WTC11 (cell line): ENCODE data around the gene HAPLN1. TPM values are rescaled to one million over a fixed set of nuclear protein-coding genes. Genes with fewer than 3 reads are reported as not detected.
A peak's percentile ranks its signal among the peaks of the same experiment; 100 is the strongest.
"Not testable (repeated sequence)": the region's sequence is repeated elsewhere in the genome, so short reads cannot be mapped to it uniquely, and the experiment has no call there.

Experiments
- ATAC-seq: fragments of 200-7000 bp; cut with Tn5 transposase; 2 replicates; pipeline ENCODE4 v1.10.0; 2021; ENCODE audit warnings: mild to moderate bottlenecking, moderate library complexity
- CTCF ChIA-PET: fragments of 300-600 bp; sonication (Branson Sonifier 250); formaldehyde crosslinking; loops from one replicate; lab custom pipeline; 2021; ENCODE audit warnings: antibody characterized with exemption; lab: Charles Lee
- POLR2A ChIA-PET: fragments of 350-600 bp; sonication (Branson Sonifier 250); formaldehyde crosslinking; loops from one replicate; lab custom pipeline; 2021; ENCODE audit warnings: antibody characterized with exemption; lab: Charles Lee
- DNase-seq: peaks from one replicate; pipeline ENCODE4 v3.0.0; 2021; ENCODE audit warnings: low spot score
- H3K27ac Mint-ChIP-seq: 2 replicates; pipeline ENCODE4 v1.8.0; 2021; ENCODE audit warnings: mixed read lengths
- H3K27me3 Mint-ChIP-seq: 2 replicates; pipeline ENCODE4 v1.8.0; 2021; ENCODE audit warnings: low read depth, mild to moderate bottlenecking, moderate library complexity, mixed read lengths
- H3K36me3 Mint-ChIP-seq: 2 replicates; pipeline ENCODE4 v1.8.0; 2021; ENCODE audit warnings: mixed read lengths
- H3K4me1 Mint-ChIP-seq: 2 replicates; pipeline ENCODE4 v1.8.0; 2022; ENCODE audit warnings: mixed read lengths
- H3K4me3 Mint-ChIP-seq: 2 replicates; pipeline ENCODE4 v1.8.0; 2021; ENCODE audit warnings: mild to moderate bottlenecking, moderate library complexity, mixed read lengths
- H3K9me3 Mint-ChIP-seq: 2 replicates; pipeline ENCODE4 v1.8.0; 2021; ENCODE audit warnings: mixed read lengths
- FOXP1 ChIP-seq: sonication (generic); formaldehyde crosslinking; IDR thresholded peaks from 2 replicates; pipeline ENCODE4 v1.8.0; 2022; ENCODE audit warnings: missing genetic modification reagents, mild to moderate bottlenecking, moderate library complexity, borderline replicate concordance
- IRF2 ChIP-seq: sonication (generic); formaldehyde crosslinking; IDR thresholded peaks from 2 replicates; pipeline ENCODE4 v1.8.0; 2022; ENCODE audit warnings: low read depth, missing genetic modification reagents, borderline replicate concordance
- KAT7 ChIP-seq: sonication (generic); formaldehyde crosslinking; IDR thresholded peaks from 2 replicates; pipeline ENCODE4 v1.8.1; 2023; ENCODE audit warnings: missing genetic modification reagents, mild to moderate bottlenecking, borderline replicate concordance
- RORB ChIP-seq: fragments of 250-450 bp; sonication (Bioruptor Pico); IDR thresholded peaks from 2 replicates; pipeline ENCODE4 v1.9.0; 2021; ENCODE audit warnings: mild to moderate bottlenecking
- SOX15 ChIP-seq: fragments of 250-450 bp; sonication (Bioruptor Pico); IDR thresholded peaks from 2 replicates; pipeline ENCODE4 v1.9.0; 2021; ENCODE audit warnings: mild to moderate bottlenecking
- TEAD1 ChIP-seq: sonication (generic); formaldehyde crosslinking; IDR thresholded peaks from 2 replicates; pipeline ENCODE4 v1.8.0; 2022; ENCODE audit warnings: mild to moderate bottlenecking, missing genetic modification reagents
- ZNF121 ChIP-seq: sonication (generic); formaldehyde crosslinking; IDR thresholded peaks from 2 replicates; pipeline ENCODE4 v1.8.0; 2023; ENCODE audit warnings: missing genetic modification reagents
- ZNF317 ChIP-seq: sonication (generic); formaldehyde crosslinking; IDR thresholded peaks from 2 replicates; pipeline ENCODE4 v1.8.1; 2023; ENCODE audit warnings: low read depth, mild to moderate bottlenecking, moderate library complexity, missing genetic modification reagents, borderline replicate concordance
- ZNF671 ChIP-seq: fragments of 250-450 bp; sonication (Bioruptor Pico); IDR thresholded peaks from 2 replicates; pipeline ENCODE4 v1.8.0; 2021; ENCODE audit warnings: mild to moderate bottlenecking
- total RNA-seq: library from RNA; stranded (reverse); gene quantifications from 3 replicates; pipeline ENCODE4 v1.2.3, GENCODE V29; 2021
- TF ChIP-seq, protein P1 (sequence below): sonication (generic); formaldehyde crosslinking; IDR thresholded peaks from 2 replicates; pipeline ENCODE4 v1.8.0; 2022; ENCODE audit warnings: missing genetic modification reagents
- TF ChIP-seq, protein P2 (sequence below): sonication (generic); formaldehyde crosslinking; IDR thresholded peaks from 2 replicates; pipeline ENCODE4 v1.8.0; 2023; ENCODE audit warnings: missing genetic modification reagents, mild to moderate bottlenecking, borderline replicate concordance
- TF ChIP-seq, protein P3 (sequence below): fragments of 250-450 bp; sonication (Bioruptor Pico); IDR thresholded peaks from 2 replicates; pipeline ENCODE4 v1.9.0; 2021; ENCODE audit warnings: mild to moderate bottlenecking
- TF ChIP-seq, protein P4 (sequence below): fragments of 250-450 bp; sonication (Bioruptor Pico); IDR thresholded peaks from 2 replicates; pipeline ENCODE4 v1.9.0; 2021; ENCODE audit warnings: moderate library complexity, mild to moderate bottlenecking, inconsistent platforms, borderline replicate concordance
- TF ChIP-seq, protein P5 (sequence below): sonication (generic); formaldehyde crosslinking; conservative IDR thresholded peaks from 2 replicates; pipeline ENCODE4 v1.8.1; 2022; ENCODE audit warnings: mild to moderate bottlenecking, missing genetic modification reagents
- TF ChIP-seq, protein P6 (sequence below): sonication (generic); formaldehyde crosslinking; IDR thresholded peaks from 2 replicates; pipeline ENCODE4 v1.8.1; 2022; ENCODE audit warnings: low read depth, missing genetic modification reagents, borderline replicate concordance
- TF ChIP-seq, protein P7 (sequence below): fragments of 250-450 bp; sonication (Bioruptor Pico); IDR thresholded peaks from 2 replicates; pipeline ENCODE4 v1.9.0; 2021; ENCODE audit warnings: mild to moderate bottlenecking

HAPLN1 gene
- total RNA-seq, 1 experiment from 2014 or later = 9.4 TPM

DNA sequence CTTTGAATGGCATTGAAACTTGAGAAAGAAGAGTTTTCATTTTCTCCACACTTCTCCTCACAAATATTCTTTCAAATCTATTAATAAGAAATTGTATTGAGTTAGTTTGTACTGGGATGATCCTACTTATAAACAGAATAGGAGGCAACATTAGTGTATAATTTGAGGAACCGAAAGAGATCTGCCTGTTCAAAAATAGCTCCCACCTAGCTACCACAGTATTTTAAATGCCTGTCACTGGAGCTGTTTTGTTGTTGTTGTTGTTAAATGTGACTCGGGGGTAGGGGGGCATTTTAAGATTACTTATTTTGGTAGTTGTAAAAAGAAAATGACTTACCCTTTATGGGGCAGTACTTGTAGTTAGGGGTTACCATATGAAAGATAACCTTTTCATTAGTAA is 20.1 kb upstream of the HAPLN1 start (continued):
- TF ChIP-seq, protein P1, sequence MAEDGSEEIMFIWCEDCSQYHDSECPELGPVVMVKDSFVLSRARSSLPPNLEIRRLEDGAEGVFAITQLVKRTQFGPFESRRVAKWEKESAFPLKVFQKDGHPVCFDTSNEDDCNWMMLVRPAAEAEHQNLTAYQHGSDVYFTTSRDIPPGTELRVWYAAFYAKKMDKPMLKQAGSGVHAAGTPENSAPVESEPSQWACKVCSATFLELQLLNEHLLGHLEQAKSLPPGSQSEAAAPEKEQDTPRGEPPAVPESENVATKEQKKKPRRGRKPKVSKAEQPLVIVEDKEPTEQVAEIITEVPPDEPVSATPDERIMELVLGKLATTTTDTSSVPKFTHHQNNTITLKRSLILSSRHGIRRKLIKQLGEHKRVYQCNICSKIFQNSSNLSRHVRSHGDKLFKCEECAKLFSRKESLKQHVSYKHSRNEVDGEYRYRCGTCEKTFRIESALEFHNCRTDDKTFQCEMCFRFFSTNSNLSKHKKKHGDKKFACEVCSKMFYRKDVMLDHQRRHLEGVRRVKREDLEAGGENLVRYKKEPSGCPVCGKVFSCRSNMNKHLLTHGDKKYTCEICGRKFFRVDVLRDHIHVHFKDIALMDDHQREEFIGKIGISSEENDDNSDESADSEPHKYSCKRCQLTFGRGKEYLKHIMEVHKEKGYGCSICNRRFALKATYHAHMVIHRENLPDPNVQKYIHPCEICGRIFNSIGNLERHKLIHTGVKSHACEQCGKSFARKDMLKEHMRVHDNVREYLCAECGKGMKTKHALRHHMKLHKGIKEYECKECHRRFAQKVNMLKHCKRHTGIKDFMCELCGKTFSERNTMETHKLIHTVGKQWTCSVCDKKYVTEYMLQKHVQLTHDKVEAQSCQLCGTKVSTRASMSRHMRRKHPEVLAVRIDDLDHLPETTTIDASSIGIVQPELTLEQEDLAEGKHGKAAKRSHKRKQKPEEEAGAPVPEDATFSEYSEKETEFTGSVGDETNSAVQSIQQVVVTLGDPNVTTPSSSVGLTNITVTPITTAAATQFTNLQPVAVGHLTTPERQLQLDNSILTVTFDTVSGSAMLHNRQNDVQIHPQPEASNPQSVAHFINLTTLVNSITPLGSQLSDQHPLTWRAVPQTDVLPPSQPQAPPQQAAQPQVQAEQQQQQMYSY = no peak
- no peak for TF ChIP-seq ZNF671
- TF ChIP-seq, protein P2, sequence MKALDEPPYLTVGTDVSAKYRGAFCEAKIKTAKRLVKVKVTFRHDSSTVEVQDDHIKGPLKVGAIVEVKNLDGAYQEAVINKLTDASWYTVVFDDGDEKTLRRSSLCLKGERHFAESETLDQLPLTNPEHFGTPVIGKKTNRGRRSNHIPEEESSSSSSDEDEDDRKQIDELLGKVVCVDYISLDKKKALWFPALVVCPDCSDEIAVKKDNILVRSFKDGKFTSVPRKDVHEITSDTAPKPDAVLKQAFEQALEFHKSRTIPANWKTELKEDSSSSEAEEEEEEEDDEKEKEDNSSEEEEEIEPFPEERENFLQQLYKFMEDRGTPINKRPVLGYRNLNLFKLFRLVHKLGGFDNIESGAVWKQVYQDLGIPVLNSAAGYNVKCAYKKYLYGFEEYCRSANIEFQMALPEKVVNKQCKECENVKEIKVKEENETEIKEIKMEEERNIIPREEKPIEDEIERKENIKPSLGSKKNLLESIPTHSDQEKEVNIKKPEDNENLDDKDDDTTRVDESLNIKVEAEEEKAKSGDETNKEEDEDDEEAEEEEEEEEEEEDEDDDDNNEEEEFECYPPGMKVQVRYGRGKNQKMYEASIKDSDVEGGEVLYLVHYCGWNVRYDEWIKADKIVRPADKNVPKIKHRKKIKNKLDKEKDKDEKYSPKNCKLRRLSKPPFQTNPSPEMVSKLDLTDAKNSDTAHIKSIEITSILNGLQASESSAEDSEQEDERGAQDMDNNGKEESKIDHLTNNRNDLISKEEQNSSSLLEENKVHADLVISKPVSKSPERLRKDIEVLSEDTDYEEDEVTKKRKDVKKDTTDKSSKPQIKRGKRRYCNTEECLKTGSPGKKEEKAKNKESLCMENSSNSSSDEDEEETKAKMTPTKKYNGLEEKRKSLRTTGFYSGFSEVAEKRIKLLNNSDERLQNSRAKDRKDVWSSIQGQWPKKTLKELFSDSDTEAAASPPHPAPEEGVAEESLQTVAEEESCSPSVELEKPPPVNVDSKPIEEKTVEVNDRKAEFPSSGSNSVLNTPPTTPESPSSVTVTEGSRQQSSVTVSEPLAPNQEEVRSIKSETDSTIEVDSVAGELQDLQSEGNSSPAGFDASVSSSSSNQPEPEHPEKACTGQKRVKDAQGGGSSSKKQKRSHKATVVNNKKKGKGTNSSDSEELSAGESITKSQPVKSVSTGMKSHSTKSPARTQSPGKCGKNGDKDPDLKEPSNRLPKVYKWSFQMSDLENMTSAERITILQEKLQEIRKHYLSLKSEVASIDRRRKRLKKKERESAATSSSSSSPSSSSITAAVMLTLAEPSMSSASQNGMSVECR (CRISPR knock-in tag) = no peak

DNA sequence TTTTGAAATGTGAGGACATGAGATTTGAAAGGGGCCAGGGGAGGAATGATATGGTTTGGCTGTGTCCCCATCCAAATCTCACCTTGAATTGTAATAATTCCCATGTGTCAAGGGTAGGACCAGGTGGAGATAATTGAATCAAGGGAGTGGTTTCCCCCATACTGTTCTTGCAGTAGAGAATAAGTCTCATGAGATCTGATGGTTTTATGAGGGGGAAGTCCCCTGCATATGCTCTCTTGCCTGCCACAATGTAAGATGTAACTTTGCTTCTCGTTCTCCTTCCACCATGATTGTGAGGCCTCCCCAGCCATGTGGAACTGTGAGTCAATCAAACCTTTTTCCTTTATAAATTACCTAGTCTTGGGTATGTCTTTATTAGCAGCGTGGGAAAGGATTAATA is 15.5 kb upstream of the HAPLN1 start:
- DNase-seq, ATAC-seq, H3K27me3 Mint-ChIP-seq, H3K27ac Mint-ChIP-seq, H3K4me1 Mint-ChIP-seq, H3K4me3 Mint-ChIP-seq, CTCF ChIA-PET, POLR2A ChIA-PET, H3K36me3 Mint-ChIP-seq: not testable (repeated sequence)
- H3K9me3 Mint-ChIP-seq = peaks cover 25% of the 10 kb centered on the region

DNA sequence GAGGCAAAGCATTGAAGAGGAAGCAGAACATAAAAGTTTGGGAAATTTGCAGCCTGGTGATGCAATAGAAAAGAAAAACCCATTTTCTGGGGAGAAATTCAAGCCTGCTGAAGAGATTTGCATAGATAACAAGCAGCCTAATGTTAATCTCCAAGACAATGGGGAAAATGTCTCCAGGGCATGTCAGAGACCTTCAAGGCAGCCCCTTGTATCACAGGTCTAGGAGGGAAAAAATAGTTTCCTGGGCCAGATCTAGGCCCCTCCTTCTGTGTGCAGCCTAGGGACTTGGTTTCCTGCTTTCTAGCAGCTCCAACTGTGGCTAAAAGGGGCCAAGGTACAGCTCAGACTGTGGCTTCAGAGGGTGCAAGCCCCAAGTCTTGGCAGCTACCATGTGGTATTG is 14.4 kb upstream of the HAPLN1 start:
- peak; percentile 79 for ATAC-seq
- POLR2A ChIA-PET, H3K4me3 Mint-ChIP-seq, H3K4me1 Mint-ChIP-seq, H3K27ac Mint-ChIP-seq, H3K27me3 Mint-ChIP-seq, DNase-seq, H3K36me3 Mint-ChIP-seq: not testable (repeated sequence)
- CTCF ChIA-PET = interaction anchor here (0.6 kb wide), 1 partner anchor 12 kb away, joined by 3 read pairs; no protein-coding TSS in a partner anchor
- peaks cover 25% of the 10 kb centered on the region for H3K9me3 Mint-ChIP-seq

DNA sequence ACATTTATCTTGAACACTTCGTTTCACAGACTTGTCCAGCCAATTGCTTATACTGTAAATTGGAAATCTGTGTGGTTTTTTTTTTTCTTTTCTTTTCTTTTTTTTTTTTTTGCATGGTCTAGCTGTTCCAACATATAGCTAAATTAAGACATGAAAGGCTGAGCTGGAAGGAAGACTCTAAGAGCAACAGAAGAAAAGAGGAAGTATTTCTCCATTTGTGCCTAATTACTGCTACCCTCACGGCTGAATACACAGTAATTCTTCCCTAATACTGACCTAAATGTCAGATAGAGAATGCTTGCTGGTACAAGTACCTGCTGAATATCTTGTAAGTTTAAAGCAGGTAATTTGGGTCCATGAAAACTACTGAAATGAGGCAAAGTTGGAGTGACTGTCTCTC is 11.0 kb upstream of the HAPLN1 start:
- DNase-seq (no peak), ATAC-seq (no peak)
- Mint-ChIP-seq H3K4me3 (no peak overlapping the region), H3K36me3 (peaks cover 8% of the 10 kb centered on the region; the same call in 1 of the 2 replicates), H3K9me3 (peaks cover 37% of the 10 kb centered on the region), H3K27ac (no peak overlapping the region), H3K4me1 (peaks cover 6% of the 10 kb centered on the region), H3K27me3 (no peaks in the 10 kb centered on the region)
- ChIA-PET CTCF (interaction anchor here (0.6 kb wide), 1 partner anchor 198 kb away, joined by 3 read pairs; no protein-coding TSS in a partner anchor), POLR2A (no interaction called here)
- TF ChIP-seq KAT7 (CRISPR knock-in tag) (no peak), TEAD1 (CRISPR knock-in tag) (no peak), ZNF317 (CRISPR knock-in tag) (no peak), IRF2 (no peak), RORB (CRISPR knock-in tag) (no peak), ZNF671 (no peak), ZNF121 (no peak), SOX15 (CRISPR knock-in tag) (no peak), FOXP1 (CRISPR knock-in tag) (no peak)
- TF ChIP-seq, protein P3, sequence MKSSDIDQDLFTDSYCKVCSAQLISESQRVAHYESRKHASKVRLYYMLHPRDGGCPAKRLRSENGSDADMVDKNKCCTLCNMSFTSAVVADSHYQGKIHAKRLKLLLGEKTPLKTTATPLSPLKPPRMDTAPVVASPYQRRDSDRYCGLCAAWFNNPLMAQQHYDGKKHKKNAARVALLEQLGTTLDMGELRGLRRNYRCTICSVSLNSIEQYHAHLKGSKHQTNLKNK (CRISPR knock-in tag) = no peak
- TF ChIP-seq, protein P4, sequence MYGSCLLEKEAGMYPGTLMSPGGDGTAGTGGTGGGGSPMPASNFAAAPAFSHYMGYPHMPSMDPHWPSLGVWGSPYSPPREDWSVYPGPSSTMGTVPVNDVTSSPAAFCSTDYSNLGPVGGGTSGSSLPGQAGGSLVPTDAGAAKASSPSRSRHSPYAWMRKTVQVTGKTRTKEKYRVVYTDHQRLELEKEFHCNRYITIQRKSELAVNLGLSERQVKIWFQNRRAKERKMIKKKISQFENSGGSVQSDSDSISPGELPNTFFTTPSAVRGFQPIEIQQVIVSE (CRISPR knock-in tag) = no peak
- TF ChIP-seq, protein P5, sequence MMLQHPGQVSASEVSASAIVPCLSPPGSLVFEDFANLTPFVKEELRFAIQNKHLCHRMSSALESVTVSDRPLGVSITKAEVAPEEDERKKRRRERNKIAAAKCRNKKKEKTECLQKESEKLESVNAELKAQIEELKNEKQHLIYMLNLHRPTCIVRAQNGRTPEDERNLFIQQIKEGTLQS (CRISPR knock-in tag) = no peak
- TF ChIP-seq, protein P6, sequence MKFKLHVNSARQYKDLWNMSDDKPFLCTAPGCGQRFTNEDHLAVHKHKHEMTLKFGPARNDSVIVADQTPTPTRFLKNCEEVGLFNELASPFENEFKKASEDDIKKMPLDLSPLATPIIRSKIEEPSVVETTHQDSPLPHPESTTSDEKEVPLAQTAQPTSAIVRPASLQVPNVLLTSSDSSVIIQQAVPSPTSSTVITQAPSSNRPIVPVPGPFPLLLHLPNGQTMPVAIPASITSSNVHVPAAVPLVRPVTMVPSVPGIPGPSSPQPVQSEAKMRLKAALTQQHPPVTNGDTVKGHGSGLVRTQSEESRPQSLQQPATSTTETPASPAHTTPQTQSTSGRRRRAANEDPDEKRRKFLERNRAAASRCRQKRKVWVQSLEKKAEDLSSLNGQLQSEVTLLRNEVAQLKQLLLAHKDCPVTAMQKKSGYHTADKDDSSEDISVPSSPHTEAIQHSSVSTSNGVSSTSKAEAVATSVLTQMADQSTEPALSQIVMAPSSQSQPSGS (CRISPR knock-in tag) = no peak
- TF ChIP-seq, protein P7, sequence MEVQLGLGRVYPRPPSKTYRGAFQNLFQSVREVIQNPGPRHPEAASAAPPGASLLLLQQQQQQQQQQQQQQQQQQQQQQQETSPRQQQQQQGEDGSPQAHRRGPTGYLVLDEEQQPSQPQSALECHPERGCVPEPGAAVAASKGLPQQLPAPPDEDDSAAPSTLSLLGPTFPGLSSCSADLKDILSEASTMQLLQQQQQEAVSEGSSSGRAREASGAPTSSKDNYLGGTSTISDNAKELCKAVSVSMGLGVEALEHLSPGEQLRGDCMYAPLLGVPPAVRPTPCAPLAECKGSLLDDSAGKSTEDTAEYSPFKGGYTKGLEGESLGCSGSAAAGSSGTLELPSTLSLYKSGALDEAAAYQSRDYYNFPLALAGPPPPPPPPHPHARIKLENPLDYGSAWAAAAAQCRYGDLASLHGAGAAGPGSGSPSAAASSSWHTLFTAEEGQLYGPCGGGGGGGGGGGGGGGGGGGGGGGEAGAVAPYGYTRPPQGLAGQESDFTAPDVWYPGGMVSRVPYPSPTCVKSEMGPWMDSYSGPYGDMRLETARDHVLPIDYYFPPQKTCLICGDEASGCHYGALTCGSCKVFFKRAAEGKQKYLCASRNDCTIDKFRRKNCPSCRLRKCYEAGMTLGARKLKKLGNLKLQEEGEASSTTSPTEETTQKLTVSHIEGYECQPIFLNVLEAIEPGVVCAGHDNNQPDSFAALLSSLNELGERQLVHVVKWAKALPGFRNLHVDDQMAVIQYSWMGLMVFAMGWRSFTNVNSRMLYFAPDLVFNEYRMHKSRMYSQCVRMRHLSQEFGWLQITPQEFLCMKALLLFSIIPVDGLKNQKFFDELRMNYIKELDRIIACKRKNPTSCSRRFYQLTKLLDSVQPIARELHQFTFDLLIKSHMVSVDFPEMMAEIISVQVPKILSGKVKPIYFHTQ (CRISPR knock-in tag) = no peak
